ENCODE results near the gene ST7L.

The ST7L gene

DNA sequence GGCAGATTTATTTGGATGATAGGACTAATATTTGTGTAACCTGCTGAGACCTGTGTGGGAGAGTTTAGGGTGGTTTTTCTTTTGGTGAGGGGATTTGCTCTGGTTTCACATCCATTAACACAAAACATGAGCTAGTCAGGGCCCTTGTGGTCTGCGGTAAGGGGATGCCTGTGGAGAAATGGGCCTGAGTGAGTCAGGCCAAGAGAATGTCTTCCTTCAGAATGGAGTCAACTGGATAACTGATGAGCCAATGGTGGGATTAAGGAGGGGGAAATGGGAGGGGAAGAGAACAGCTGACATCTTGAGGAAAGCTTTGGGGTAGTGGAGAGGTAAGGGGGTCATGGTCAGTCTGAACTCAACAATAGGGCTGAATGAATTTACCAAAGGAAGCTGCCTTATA is 96.3 kb downstream of the ST7L start:
- H3K27ac Mint-ChIP-seq: no peak overlapping the region
- H3K27me3 Mint-ChIP-seq: no peaks in the 10 kb centered on the region
- peaks cover 4% of the 10 kb centered on the region for H3K36me3 Mint-ChIP-seq
- no peaks in the 10 kb centered on the region for H3K9me3 Mint-ChIP-seq (ENCODE audit: low read depth)
- no peak overlapping the region for H3K4me3 Mint-ChIP-seq
- H3K4me1 Mint-ChIP-seq (ENCODE audit: low read depth): no peaks in the 10 kb centered on the region

DNA sequence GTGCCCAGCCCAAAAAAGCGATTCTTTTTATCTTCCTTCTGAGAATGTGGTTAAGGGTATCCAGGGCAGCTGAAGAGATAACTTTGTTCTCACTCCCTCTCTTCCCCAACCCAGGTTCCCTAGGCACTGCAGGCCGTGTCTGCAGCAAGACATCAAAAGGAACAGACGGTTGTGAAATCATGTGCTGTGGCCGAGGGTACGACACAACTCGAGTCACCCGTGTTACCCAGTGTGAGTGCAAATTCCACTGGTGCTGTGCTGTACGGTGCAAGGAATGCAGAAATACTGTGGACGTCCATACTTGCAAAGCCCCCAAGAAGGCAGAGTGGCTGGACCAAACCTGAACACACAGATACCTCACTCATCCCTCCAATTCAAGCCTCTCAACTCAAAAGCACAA is 98.8 kb downstream of the ST7L start:
- Mint-ChIP-seq H3K36me3 (no peaks in the 10 kb centered on the region), H3K4me3 (no peak overlapping the region), H3K27ac (no peak overlapping the region), H3K9me3 (ENCODE audit: low read depth) (no peaks in the 10 kb centered on the region), H3K4me1 (ENCODE audit: low read depth) (no peaks in the 10 kb centered on the region), H3K27me3 (no peaks in the 10 kb centered on the region)

- Mint-ChIP-seq H3K27ac (no peak overlapping the region), H3K4me3 (no peak overlapping the region), H3K27me3 (no peaks in the 10 kb centered on the region), H3K4me1 (ENCODE audit: low read depth) (no peaks in the 10 kb centered on the region), H3K36me3 (no peaks in the 10 kb centered on the region), H3K9me3 (ENCODE audit: low read depth) (no peaks in the 10 kb centered on the region)
Observed at GRCh38 chr1:112518186-112518585, 100.8 kb downstream of the ST7L start.

DNA sequence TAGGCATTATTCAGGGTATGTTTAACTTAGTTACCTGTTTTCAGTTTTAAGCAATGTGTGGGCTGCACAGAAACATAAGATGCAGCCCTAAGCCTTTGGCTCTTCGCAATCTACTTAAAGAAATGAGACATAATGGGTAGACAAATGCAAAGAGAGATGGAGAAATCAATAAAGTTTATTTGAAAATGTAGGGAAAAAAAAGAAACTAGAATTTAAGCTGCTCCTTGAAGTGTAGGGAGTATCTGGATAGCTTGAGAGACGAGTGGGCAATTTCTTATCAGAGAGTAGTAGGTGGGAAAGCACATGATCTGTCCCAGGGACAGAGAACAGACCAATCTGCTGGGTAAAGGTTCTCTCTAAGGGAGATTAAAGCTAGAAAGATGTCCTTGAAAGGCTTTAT is 101.3 kb downstream of the ST7L start:
- Mint-ChIP-seq H3K4me3 (no peak overlapping the region), H3K27me3 (no peaks in the 10 kb centered on the region), H3K27ac (no peak overlapping the region), H3K9me3 (ENCODE audit: low read depth) (no peaks in the 10 kb centered on the region), H3K36me3 (no peaks in the 10 kb centered on the region), H3K4me1 (ENCODE audit: low read depth) (no peaks in the 10 kb centered on the region)

DNA sequence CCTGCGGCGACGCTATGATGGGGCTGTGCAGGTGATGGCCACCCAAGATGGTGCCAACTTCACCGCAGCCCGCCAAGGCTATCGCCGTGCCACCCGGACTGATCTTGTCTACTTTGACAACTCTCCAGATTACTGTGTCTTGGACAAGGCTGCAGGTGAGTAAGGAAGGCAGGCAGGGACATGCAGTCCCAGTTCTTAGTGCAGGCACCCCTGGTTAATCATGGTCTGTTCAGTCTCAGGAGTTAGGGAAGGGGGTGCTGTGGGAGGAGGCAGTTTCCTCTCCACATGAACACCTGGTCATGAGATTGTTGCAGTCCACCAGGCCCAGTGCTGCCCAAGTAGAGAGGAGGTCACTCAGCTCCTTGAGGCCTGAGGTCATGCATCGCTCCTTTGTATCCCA is 101.7 kb downstream of the ST7L start:
- Mint-ChIP-seq H3K36me3 (no peaks in the 10 kb centered on the region), H3K27me3 (no peaks in the 10 kb centered on the region), H3K27ac (no peak overlapping the region), H3K4me3 (no peak overlapping the region), H3K9me3 (ENCODE audit: low read depth) (no peaks in the 10 kb centered on the region), H3K4me1 (ENCODE audit: low read depth) (no peaks in the 10 kb centered on the region)

DNA sequence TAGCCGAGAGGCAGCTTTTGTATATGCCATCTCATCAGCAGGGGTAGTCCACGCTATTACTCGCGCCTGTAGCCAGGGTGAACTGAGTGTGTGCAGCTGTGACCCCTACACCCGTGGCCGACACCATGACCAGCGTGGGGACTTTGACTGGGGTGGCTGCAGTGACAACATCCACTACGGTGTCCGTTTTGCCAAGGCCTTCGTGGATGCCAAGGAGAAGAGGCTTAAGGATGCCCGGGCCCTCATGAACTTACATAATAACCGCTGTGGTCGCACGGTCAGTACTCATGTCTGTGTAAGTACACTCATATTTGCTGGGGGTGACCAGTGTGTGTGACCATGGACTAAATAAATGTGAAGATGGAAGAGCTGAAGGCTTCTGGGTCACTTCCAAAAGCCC is 102.8 kb downstream of the ST7L start:
- Mint-ChIP-seq H3K36me3 (no peaks in the 10 kb centered on the region), H3K4me1 (ENCODE audit: low read depth) (no peaks in the 10 kb centered on the region), H3K27ac (no peak overlapping the region), H3K4me3 (no peak overlapping the region), H3K27me3 (no peaks in the 10 kb centered on the region), H3K9me3 (ENCODE audit: low read depth) (no peaks in the 10 kb centered on the region)

- Mint-ChIP-seq H3K27me3 (no peaks in the 10 kb centered on the region), H3K27ac (no peak overlapping the region), H3K4me3 (no peak overlapping the region), H3K36me3 (no peaks in the 10 kb centered on the region), H3K9me3 (ENCODE audit: low read depth) (no peaks in the 10 kb centered on the region), H3K4me1 (ENCODE audit: low read depth) (no peaks in the 10 kb centered on the region)
Observed at GRCh38 chr1:112515311-112516009, 103.5 kb downstream of the ST7L start.

DNA sequence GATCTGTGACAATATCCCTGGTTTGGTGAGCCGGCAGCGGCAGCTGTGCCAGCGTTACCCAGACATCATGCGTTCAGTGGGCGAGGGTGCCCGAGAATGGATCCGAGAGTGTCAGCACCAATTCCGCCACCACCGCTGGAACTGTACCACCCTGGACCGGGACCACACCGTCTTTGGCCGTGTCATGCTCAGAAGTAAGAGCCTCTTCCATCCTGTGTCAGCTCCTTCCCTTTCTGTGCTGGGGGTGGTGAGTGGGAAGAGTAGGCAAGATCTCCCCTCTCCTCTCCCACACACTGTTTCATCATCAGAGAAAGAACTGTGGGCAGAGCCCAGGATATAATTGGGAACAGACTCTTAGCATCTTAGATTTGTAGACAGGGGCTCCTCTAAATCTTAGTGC is 104.0 kb downstream of the ST7L start:
- no peaks in the 10 kb centered on the region for H3K27me3 Mint-ChIP-seq
- no peak overlapping the region for H3K4me3 Mint-ChIP-seq
- H3K9me3 Mint-ChIP-seq (ENCODE audit: low read depth): no peaks in the 10 kb centered on the region
- no peaks in the 10 kb centered on the region for H3K4me1 Mint-ChIP-seq (ENCODE audit: low read depth)
- H3K27ac Mint-ChIP-seq: no peak overlapping the region
- no peaks in the 10 kb centered on the region for H3K36me3 Mint-ChIP-seq

DNA sequence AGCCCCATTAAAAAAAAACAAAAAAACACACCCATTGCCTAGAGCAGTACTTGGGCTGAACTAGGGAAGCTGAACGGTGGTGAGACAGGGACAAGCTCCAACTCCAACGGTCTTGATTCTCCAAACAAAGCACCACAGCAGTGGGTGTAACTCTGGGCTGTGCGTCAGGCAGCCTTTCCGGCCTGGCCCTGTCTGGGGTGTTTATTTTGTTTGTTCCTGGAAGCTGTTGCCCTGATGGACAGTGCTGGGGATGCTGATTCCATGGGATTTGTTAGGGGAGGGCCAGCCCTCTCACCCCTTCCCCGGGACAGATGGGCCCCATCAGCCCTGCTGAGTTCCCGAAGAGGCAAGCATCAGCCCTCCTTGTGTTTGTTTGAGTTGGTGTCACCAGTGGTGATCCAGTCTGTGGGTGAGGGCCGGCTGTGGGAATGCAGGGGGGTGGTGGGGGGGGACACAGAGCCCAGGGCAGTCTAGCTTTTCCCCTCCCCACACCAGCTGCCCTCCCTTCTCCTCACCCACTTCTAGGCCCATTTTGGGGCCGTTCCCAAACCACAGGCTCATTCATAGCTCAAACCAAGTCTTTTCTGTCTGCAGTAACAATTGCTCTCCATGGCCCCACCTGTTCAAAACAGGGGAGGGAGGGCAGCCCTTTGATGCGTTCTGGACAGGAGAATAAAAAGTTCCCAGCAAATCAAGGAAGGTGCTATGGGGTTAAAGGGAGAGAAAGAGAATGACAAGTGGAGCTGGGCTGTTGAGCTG is 105.7 kb downstream of the ST7L start:
- no peak overlapping the region for H3K27ac Mint-ChIP-seq
- H3K36me3 Mint-ChIP-seq: no peaks in the 10 kb centered on the region
- H3K9me3 Mint-ChIP-seq (ENCODE audit: low read depth): no peaks in the 10 kb centered on the region
- H3K4me1 Mint-ChIP-seq (ENCODE audit: low read depth): peaks cover 2% of the 10 kb centered on the region
- no peak overlapping the region for H3K4me3 Mint-ChIP-seq
- H3K27me3 Mint-ChIP-seq: no peaks in the 10 kb centered on the region

DNA sequence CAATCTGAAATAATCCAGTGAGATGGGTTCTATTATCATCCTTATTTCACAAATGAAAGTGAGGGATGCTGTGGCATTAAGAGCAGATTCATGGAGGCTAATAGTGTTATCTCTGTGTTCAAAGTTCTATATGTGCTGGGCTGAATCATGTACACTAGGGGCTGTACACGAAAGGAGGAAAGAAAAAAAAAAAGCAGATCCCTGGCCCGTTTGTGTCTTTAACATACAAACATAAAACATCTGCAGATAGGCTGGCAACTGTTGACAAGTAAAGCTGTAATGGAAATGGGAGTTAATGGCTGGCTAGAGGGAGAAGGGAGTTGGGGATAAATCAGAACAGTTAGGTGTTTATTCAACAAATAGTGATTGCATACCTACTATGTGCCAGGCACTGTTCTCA is 107.0 kb downstream of the ST7L start:
- Mint-ChIP-seq H3K36me3 (no peaks in the 10 kb centered on the region), H3K27ac (no peak overlapping the region), H3K27me3 (peaks cover 4% of the 10 kb centered on the region), H3K4me1 (ENCODE audit: low read depth) (peaks cover 8% of the 10 kb centered on the region), H3K4me3 (no peak overlapping the region), H3K9me3 (ENCODE audit: low read depth) (no peaks in the 10 kb centered on the region)

GRCh38 chr1:112510340-112510739 is 108.6 kb downstream of the ST7L start:
- peak overlapping the region; percentile 52 for H3K4me3 Mint-ChIP-seq
- H3K27ac Mint-ChIP-seq: no peak overlapping the region
- peaks cover 9% of the 10 kb centered on the region for H3K4me1 Mint-ChIP-seq (ENCODE audit: low read depth)
- no peaks in the 10 kb centered on the region for H3K36me3 Mint-ChIP-seq
- H3K27me3 Mint-ChIP-seq: peaks cover 6% of the 10 kb centered on the region
- no peaks in the 10 kb centered on the region for H3K9me3 Mint-ChIP-seq (ENCODE audit: low read depth)

GRCh38 chr1:112509660-112510178 is 109.2 kb downstream of the ST7L start:
- peaks cover 6% of the 10 kb centered on the region for H3K27me3 Mint-ChIP-seq
- H3K4me3 Mint-ChIP-seq: peak overlapping the region; percentile 52
- H3K27ac Mint-ChIP-seq: no peak overlapping the region
- H3K36me3 Mint-ChIP-seq: no peaks in the 10 kb centered on the region
- H3K9me3 Mint-ChIP-seq (ENCODE audit: low read depth): no peaks in the 10 kb centered on the region
- H3K4me1 Mint-ChIP-seq (ENCODE audit: low read depth): peaks cover 9% of the 10 kb centered on the region

DNA sequence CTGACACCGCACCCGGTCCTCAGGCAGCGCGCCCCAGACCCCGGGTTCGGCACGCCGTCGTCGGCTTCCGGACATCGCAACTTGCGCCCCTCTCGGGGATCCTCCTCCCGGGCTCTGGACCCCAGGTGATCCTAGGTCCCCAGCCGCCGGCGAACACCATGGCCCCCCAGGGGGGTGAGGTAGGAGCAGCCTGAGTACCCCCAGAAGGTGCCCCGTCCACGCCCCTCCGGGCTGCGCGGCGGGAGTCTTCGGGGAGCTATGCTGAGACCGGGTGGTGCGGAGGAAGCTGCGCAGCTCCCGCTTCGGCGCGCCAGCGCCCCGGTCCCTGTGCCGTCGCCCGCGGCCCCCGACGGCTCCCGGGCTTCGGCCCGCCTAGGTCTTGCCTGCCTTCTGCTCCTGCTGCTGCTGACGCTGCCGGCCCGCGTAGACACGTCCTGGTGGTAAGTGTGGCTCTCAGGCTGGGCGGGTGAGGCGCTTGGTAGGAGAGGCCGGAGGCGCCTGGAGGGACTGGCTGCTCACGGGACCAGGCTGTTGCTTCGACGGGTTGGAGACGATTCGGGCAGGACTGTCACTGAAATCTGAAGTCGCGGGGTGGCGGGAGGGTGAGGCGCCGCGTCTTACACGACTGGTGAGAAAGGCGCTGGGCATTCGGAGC is 109.8 kb downstream of the ST7L start:
- H3K4me1 Mint-ChIP-seq (ENCODE audit: low read depth): peaks cover 9% of the 10 kb centered on the region
- H3K27ac Mint-ChIP-seq: no peak overlapping the region
- H3K27me3 Mint-ChIP-seq: peaks cover 10% of the 10 kb centered on the region

GRCh38 chr1:112508278-112509004 is 110.5 kb downstream of the ST7L start, which contains the start of gene WNT2B:
WNT2B (plus strand) TSS chr1:112508965; CDS start chr1:112509263, 298 bp downstream.
- Mint-ChIP-seq H3K36me3 (no peaks in the 10 kb centered on the region), H3K4me1 (ENCODE audit: low read depth) (peaks cover 9% of the 10 kb centered on the region), H3K9me3 (ENCODE audit: low read depth) (no peaks in the 10 kb centered on the region), H3K27ac (no peak within 1 kb of the TSS), H3K27me3 (peaks cover 13% of the 10 kb centered on the region), H3K4me3 (peak within 1 kb of the TSS; percentile 81)

More for the DNA sequence above, 109.8 kb downstream of the ST7L start:
- Mint-ChIP-seq H3K9me3 (ENCODE audit: low read depth) (no peaks in the 10 kb centered on the region), H3K4me3 (peak overlapping the region; percentile 52), H3K36me3 (no peaks in the 10 kb centered on the region)

- Mint-ChIP-seq H3K4me3 (peak overlapping the region; percentile 81), H3K4me1 (ENCODE audit: low read depth) (peaks cover 9% of the 10 kb centered on the region), H3K36me3 (no peaks in the 10 kb centered on the region), H3K9me3 (ENCODE audit: low read depth) (no peaks in the 10 kb centered on the region), H3K27me3 (peaks cover 19% of the 10 kb centered on the region), H3K27ac (no peak overlapping the region)
Observed at GRCh38 chr1:112507921-112508277, 111.0 kb downstream of the ST7L start.
